GM23338 (cell line): ENCODE measurements around the gene PTPDC1. TPM values are rescaled to one million over a fixed set of nuclear protein-coding genes. Genes with fewer than 3 reads are reported as not detected.

Experiments
- ATAC-seq: fragments of 200-7000 bp; cut with Tn5 transposase; 3 replicates; pipeline ENCODE4 v1.9.1; 2020
- DNase-seq: peaks from one replicate; pipeline ENCODE4 v3.0.0-alpha.2; 2015; ENCODE audit warnings: low spot score
- H2AFZ ChIP-seq: fragments of 200-600 bp; sonication (generic); 2 replicates; pipeline ENCODE4 v1.8.0; 2016; ENCODE audit warnings: antibody characterized with exemption, mild to moderate bottlenecking, moderate library complexity
- H3F3A ChIP-seq: fragments of 200-600 bp; sonication (generic); replicated peaks from 2 replicates; pipeline ENCODE4 v1.8.0; 2017; ENCODE audit warnings: antibody characterized with exemption, mixed run types, low read depth
- H3K27ac ChIP-seq: fragments of 200-600 bp; sonication (generic); 2 replicates; pipeline ENCODE4 v1.6.1; 2016; ENCODE audit warnings: low read depth
- H3K27me3 ChIP-seq: fragments of 200-600 bp; sonication (generic); 2 replicates; pipeline ENCODE4 v1.8.0; 2016; ENCODE audit warnings: mild to moderate bottlenecking, mixed run types, moderate library complexity; ENCODE audit not compliant: insufficient read depth
- H3K36me3 ChIP-seq: fragments of 200-600 bp; sonication (generic); 2 replicates; pipeline ENCODE4 v1.8.0; 2016; ENCODE audit warnings: mild to moderate bottlenecking; ENCODE audit not compliant: insufficient read depth
- H3K4me1 ChIP-seq: fragments of 200-600 bp; sonication (generic); 2 replicates; pipeline ENCODE4 v1.8.0; 2016; ENCODE audit warnings: mild to moderate bottlenecking, moderate library complexity; ENCODE audit not compliant: insufficient read depth
- H3K4me2 ChIP-seq: fragments of 200-600 bp; sonication (generic); 2 replicates; pipeline ENCODE4 v1.7.1; 2017; ENCODE audit warnings: mixed run types
- H3K4me3 ChIP-seq: fragments of 200-600 bp; sonication (generic); 2 replicates; pipeline ENCODE4 v1.6.1; 2016; ENCODE audit warnings: mixed run types
- H3K79me2 ChIP-seq: fragments of 200-600 bp; sonication (generic); replicated peaks from 2 replicates; pipeline ENCODE4 v1.8.0; 2017; ENCODE audit warnings: mild to moderate bottlenecking; ENCODE audit not compliant: insufficient read depth
- H3K9me2 ChIP-seq: fragments of 200-600 bp; sonication (generic); 2 replicates; pipeline ENCODE4 v1.8.0; 2017; ENCODE audit not compliant: insufficient read depth
- H4K20me1 ChIP-seq: fragments of 200-600 bp; sonication (generic); replicated peaks from 2 replicates; pipeline ENCODE4 v1.8.0; 2017; ENCODE audit warnings: mild to moderate bottlenecking; ENCODE audit not compliant: insufficient read depth
- H3K27ac Mint-ChIP-seq: 2 replicates; pipeline ENCODE4 v1.8.0; 2020; ENCODE audit warnings: inconsistent platforms, mild to moderate bottlenecking, moderate library complexity, mixed read lengths
- H3K27me3 Mint-ChIP-seq: 3 replicates; pipeline ENCODE4 v1.8.0; 2022; ENCODE audit warnings: low read depth, mild to moderate bottlenecking, moderate library complexity, mixed read lengths, inconsistent platforms; ENCODE audit not compliant: insufficient read depth, poor library complexity
- H3K36me3 Mint-ChIP-seq: 3 replicates; pipeline ENCODE4 v1.8.0; 2021; ENCODE audit warnings: low read depth, mild to moderate bottlenecking, inconsistent platforms, moderate library complexity, mixed read lengths
- H3K4me1 Mint-ChIP-seq: 3 replicates; pipeline ENCODE4 v1.8.0; 2020; ENCODE audit warnings: mild to moderate bottlenecking, inconsistent platforms, mixed read lengths
- H3K4me3 Mint-ChIP-seq: 3 replicates; pipeline ENCODE4 v1.8.0; 2021; ENCODE audit warnings: moderate library complexity, mild to moderate bottlenecking, inconsistent platforms, mixed read lengths
- H3K9me3 Mint-ChIP-seq: 3 replicates; pipeline ENCODE4 v1.8.0; 2020; ENCODE audit warnings: moderate library complexity, mild to moderate bottlenecking, inconsistent platforms, mixed read lengths
- CREB1 ChIP-seq: fragments of 250-450 bp; sonication (Bioruptor Pico); IDR thresholded peaks from 2 replicates; pipeline ENCODE4 v1.5.0; 2020; ENCODE audit warnings: low read depth, mild to moderate bottlenecking, moderate library complexity
- CTCF ChIP-seq, 2 experiments: fragments of 200-600 bp in 1 of 2; sonication (generic) in 1 of 2; conservative IDR thresholded peaks; 2 replicates each; pipeline versions ENCODE4 v1.5.1 to v1.6.1; 2016 to 2017; ENCODE audit warnings: antibody characterized with exemption in 2 of 2, low read depth in 2 of 2, mild to moderate bottlenecking in 2 of 2, moderate library complexity in 1 of 2
- ETS1 ChIP-seq: IDR thresholded peaks from 2 replicates; pipeline ENCODE4 v1.6.1; 2016; ENCODE audit warnings: antibody characterized with exemption
- EZH2 ChIP-seq: fragments of 200-600 bp; sonication (generic); IDR thresholded peaks from one replicate; pipeline ENCODE4 v1.8.0; 2017; ENCODE audit warnings: antibody characterized with exemption, mild to moderate bottlenecking, low read depth; ENCODE audit not compliant: unreplicated experiment
- EZH2phosphoT487 ChIP-seq: fragments of 200-600 bp; sonication (generic); IDR thresholded peaks from one replicate; pipeline ENCODE4 v1.8.1; 2018; ENCODE audit warnings: antibody characterized with exemption; ENCODE audit not compliant: unreplicated experiment
- JUNB ChIP-seq: IDR thresholded peaks from one replicate; pipeline ENCODE4 v1.6.1; 2016; ENCODE audit warnings: antibody characterized with exemption; ENCODE audit not compliant: unreplicated experiment
- NANOG ChIP-seq: IDR thresholded peaks from 2 replicates; pipeline ENCODE4 v1.6.1; 2016; ENCODE audit warnings: antibody characterized with exemption, borderline replicate concordance
- POLR2AphosphoS5 ChIP-seq: IDR thresholded peaks from 2 replicates; pipeline ENCODE4 v1.6.1; 2016; ENCODE audit warnings: antibody characterized with exemption, low read depth
- REST ChIP-seq: IDR thresholded peaks from one replicate; pipeline ENCODE4 v1.6.1; 2018; ENCODE audit warnings: antibody characterized with exemption; ENCODE audit not compliant: unreplicated experiment
- ZNF114 ChIP-seq: fragments of 250-450 bp; sonication (Bioruptor Pico); IDR thresholded peaks from 2 replicates; pipeline ENCODE4 v1.5.0; 2020; ENCODE audit warnings: mild to moderate bottlenecking, moderate library complexity
- ZNF331 ChIP-seq: fragments of 250-450 bp; sonication (Bioruptor Pico); IDR thresholded peaks from 2 replicates; pipeline ENCODE4 v1.5.0; 2020; ENCODE audit warnings: low read depth, mild to moderate bottlenecking, moderate library complexity
- polyA plus RNA-seq: library from polyadenylated mRNA; unstranded; fragments of >200 nt; fragmentation: Nextera tagmentation; extraction: Ambion mirVana; gene quantifications from 2 replicates; pipeline ENCODE4 v1.2.1, GENCODE V29; 2016
- total RNA-seq: library from RNA; depleted of rRNA; stranded (reverse); fragments of >200 nt; shearing (Covaris generic); gene quantifications from 2 replicates; pipeline ENCODE4 v1.2.3, GENCODE V29; 2014

Gene PTPDC1
- total and polyA plus RNA-seq, 2 experiments from 2014 or later = 4.3 to 10.6 TPM

GRCh38 chr9:94128580-94128979, 44.3 kb downstream of the PTPDC1 start:
- Histone ChIP-seq H4K20me1 (no peaks in the 10 kb centered on the region), H2AFZ (no peak overlapping the region), H3K4me2 (no peak overlapping the region), H3K9me2 (peaks cover 7% of the 10 kb centered on the region; the same call in 1 of the 2 replicates), H3K4me1 (no peaks in the 10 kb centered on the region), H3F3A (no peaks in the 10 kb centered on the region), H3K4me3 (no peak overlapping the region), H3K36me3 (no peaks in the 10 kb centered on the region; the same call in 1 of the 2 replicates), H3K79me2 (no peaks in the 10 kb centered on the region), H3K27ac (no peak overlapping the region), H3K27me3 (no peaks in the 10 kb centered on the region)
- Mint-ChIP-seq H3K27me3 (no peaks in the 10 kb centered on the region), H3K4me3 (no peak overlapping the region), H3K4me1 (no peaks in the 10 kb centered on the region), H3K9me3 (peaks cover 57% of the 10 kb centered on the region), H3K27ac (no peak overlapping the region), H3K36me3 (peaks cover 33% of the 10 kb centered on the region)
- DNase-seq (no peak), ATAC-seq (no peak)
- TF ChIP-seq CREB1 (CRISPR knock-in tag) (no peak), EZH2phosphoT487 (no peak), JUNB (no peak), REST (no peak), CTCF (conservative IDR thresholded peaks at IDR 0.05; ENCODE audit: low read depth in 2 of 2) (no peak), ZNF331 (CRISPR knock-in tag) (no peak), NANOG (no peak)

- Histone ChIP-seq H3K27ac (no peak overlapping the region), H3F3A (no peaks in the 10 kb centered on the region), H2AFZ (peak overlapping the region; percentile 69; the same call in 1 of the 2 replicates), H4K20me1 (no peaks in the 10 kb centered on the region), H3K27me3 (no peaks in the 10 kb centered on the region), H3K4me1 (no peaks in the 10 kb centered on the region; the same call in 1 of the 2 replicates), H3K4me2 (no peak overlapping the region), H3K36me3 (no peaks in the 10 kb centered on the region), H3K9me2 (no peaks in the 10 kb centered on the region), H3K4me3 (no peak overlapping the region), H3K79me2 (no peaks in the 10 kb centered on the region)
- Mint-ChIP-seq H3K4me3 (no peak overlapping the region), H3K4me1 (peaks cover 3% of the 10 kb centered on the region), H3K9me3 (peaks cover 8% of the 10 kb centered on the region), H3K27ac (no peak overlapping the region), H3K27me3 (no peaks in the 10 kb centered on the region), H3K36me3 (peaks cover 3% of the 10 kb centered on the region; the same call in 2 of the 3 replicates)
- no peak for ATAC-seq
- no peak for DNase-seq
- TF ChIP-seq EZH2phosphoT487 (no peak), REST (no peak), ETS1 (no peak), ZNF114 (CRISPR knock-in tag) (no peak), CREB1 (CRISPR knock-in tag) (no peak), POLR2AphosphoS5 (no peak), EZH2 (no peak)
Observed at GRCh38 chr9:94134629-94135028, 50.4 kb downstream of the PTPDC1 start.
